HepG2 (cell line): ENCODE measurements around the gene VSNL1.

Source experiments
- EP300 ChIP-seq, 3 experiments: sonication (generic) in 1 of 3; formaldehyde crosslinking in 1 of 3; IDR thresholded peaks; 2 replicates each; pipeline versions ENCODE4 v1.5.1 to v1.6.1; 2011 to 2020; ENCODE audit warnings: low read depth in 2 of 3, low read length in 2 of 3, borderline replicate concordance in 1 of 3, improper control_type of control experiment in 1 of 3, mild to moderate bottlenecking in 1 of 3, missing genetic modification reagents in 1 of 3, moderate library complexity in 1 of 3
- GLMP ChIP-seq: sonication (generic); formaldehyde crosslinking; IDR thresholded peaks from 2 replicates; pipeline ENCODE4 v1.9.0; 2021; ENCODE audit warnings: missing genetic modification reagents, mild to moderate bottlenecking, borderline replicate concordance
- HMGXB4 ChIP-seq, 2 experiments: sonication (generic) in 1 of 2; formaldehyde crosslinking in 1 of 2; IDR thresholded peaks; 2 replicates each; pipeline versions ENCODE4 v1.4.0 to v1.6.1; 2018 to 2020; ENCODE audit warnings: missing genetic modification reagents in 2 of 2, borderline replicate concordance in 1 of 2, low read depth in 1 of 2, mild to moderate bottlenecking in 1 of 2, missing biosample characterization in 1 of 2
- HNRNPK ChIP-seq: fragments of 200-400 bp; formaldehyde crosslinking; IDR thresholded peaks from 2 replicates; pipeline ENCODE4 v1.6.1; 2018; ENCODE audit warnings: low read length, low read depth, moderate library complexity, mild to moderate bottlenecking; ENCODE audit not compliant: poor library complexity, severe bottlenecking
- SMC3 ChIP-seq: IDR thresholded peaks from 2 replicates; pipeline ENCODE4 v1.6.1; 2011; ENCODE audit warnings: low read length, improper control_type of control experiment
- SOX6 ChIP-seq, 2 experiments: fragments of 450-650 bp in 1 of 2; sonication (generic) in 1 of 2; formaldehyde crosslinking in 1 of 2; IDR thresholded peaks; 2 replicates each; pipeline versions ENCODE4 v1.4.0 to v1.6.1; 2017 to 2020; ENCODE audit warnings: antibody characterized with exemption in 1 of 2, mild to moderate bottlenecking in 1 of 2, missing genetic modification reagents in 1 of 2
- SP1 ChIP-seq, 2 experiments: fragments of 450-650 bp in 1 of 2; sonication (generic) in 1 of 2; formaldehyde crosslinking in 1 of 2; IDR thresholded peaks; 2 replicates each; pipeline versions ENCODE4 v1.4.0 to v1.6.1; 2016 to 2020; ENCODE audit warnings: missing genetic modification reagents in 1 of 2
- ZBTB44 ChIP-seq: sonication (generic); formaldehyde crosslinking; IDR thresholded peaks from 2 replicates; pipeline ENCODE4 v1.4.0; 2020; ENCODE audit warnings: missing genetic modification reagents
- ZBTB8A ChIP-seq: sonication (generic); formaldehyde crosslinking; IDR thresholded peaks from 2 replicates; pipeline ENCODE4 v1.4.0; 2020; ENCODE audit warnings: mild to moderate bottlenecking, low read depth, missing genetic modification reagents, borderline replicate concordance
- ZNF280D ChIP-seq: sonication (generic); formaldehyde crosslinking; IDR thresholded peaks from 2 replicates; pipeline ENCODE4 v1.5.1; 2020; ENCODE audit warnings: mild to moderate bottlenecking, missing genetic modification reagents
- ZNF282 ChIP-seq: fragments of 450-650 bp; IDR thresholded peaks from 2 replicates; pipeline ENCODE4 v1.6.1; 2018; ENCODE audit not compliant: partially characterized antibody
- ZNF629 ChIP-seq: sonication (generic); formaldehyde crosslinking; conservative IDR thresholded peaks from 2 replicates; pipeline ENCODE4 v1.5.0; 2020; ENCODE audit warnings: missing genetic modification reagents

- TF ChIP-seq GLMP (CRISPR knock-in tag), result no peak
- no peak for TF ChIP-seq HMGXB4 (CRISPR knock-in tag; IDR thresholded peaks at IDR 0.05; ENCODE audit: borderline replicate concordance in 1 of 2, low read depth in 1 of 2)
- no peak for TF ChIP-seq ZBTB44
- no peak for TF ChIP-seq ZNF282
- no peak for TF ChIP-seq SOX6 (IDR thresholded peaks at IDR 0.05)
- TF ChIP-seq SOX6 (CRISPR knock-in tag; IDR thresholded peaks at IDR 0.05), result no peak
- no peak for TF ChIP-seq ZNF629 (CRISPR knock-in tag)
- no peak for TF ChIP-seq SP1 (IDR thresholded peaks at IDR 0.05)
- TF ChIP-seq SP1 (CRISPR knock-in tag; IDR thresholded peaks at IDR 0.05), result no peak
- TF ChIP-seq ZBTB8A (CRISPR knock-in tag), result no peak
- TF ChIP-seq EP300 (IDR thresholded peaks at IDR 0.05; ENCODE audit: low read depth in 2 of 2, low read length in 2 of 2), result no peak
- no peak for TF ChIP-seq EP300 (CRISPR knock-in tag; IDR thresholded peaks at IDR 0.05; ENCODE audit: borderline replicate concordance)
- TF ChIP-seq SMC3, result no peak
- no peak for TF ChIP-seq HNRNPK
- TF ChIP-seq ZNF280D (CRISPR knock-in tag), result no peak
Observed at GRCh38 chr2:17615728-17616351, 75.3 kb downstream of the VSNL1 start.
